ENCODE results near the gene DAAM2.

Gene DAAM2

DNA sequence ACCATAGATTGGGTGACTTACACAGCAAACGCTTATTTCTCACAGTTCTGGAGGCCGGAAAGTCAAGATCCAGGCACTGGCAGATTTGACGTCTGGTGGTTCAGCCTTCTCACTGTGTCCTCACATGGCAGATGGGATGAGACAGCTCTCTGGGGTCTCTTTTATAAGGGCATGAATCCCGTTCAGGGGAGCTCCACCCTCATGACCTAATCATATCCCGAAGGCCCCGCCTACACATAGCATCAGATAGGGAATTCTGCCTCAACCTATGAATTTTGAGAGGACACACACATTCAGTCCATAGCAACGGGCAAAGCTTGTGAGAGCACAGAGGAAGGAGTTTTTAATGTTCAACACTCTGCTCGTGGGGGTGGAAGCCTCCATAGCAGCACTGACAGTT, 27.5 kb downstream of the DAAM2 start:
- FAIRE-seq, result no peak

GRCh38 chr6:39820553-39820952, 28.4 kb downstream of the DAAM2 start:
- no peak for FAIRE-seq

GRCh38 chr6:39821046-39821740, 29.0 kb downstream of the DAAM2 start:
- no peak for FAIRE-seq

DNA sequence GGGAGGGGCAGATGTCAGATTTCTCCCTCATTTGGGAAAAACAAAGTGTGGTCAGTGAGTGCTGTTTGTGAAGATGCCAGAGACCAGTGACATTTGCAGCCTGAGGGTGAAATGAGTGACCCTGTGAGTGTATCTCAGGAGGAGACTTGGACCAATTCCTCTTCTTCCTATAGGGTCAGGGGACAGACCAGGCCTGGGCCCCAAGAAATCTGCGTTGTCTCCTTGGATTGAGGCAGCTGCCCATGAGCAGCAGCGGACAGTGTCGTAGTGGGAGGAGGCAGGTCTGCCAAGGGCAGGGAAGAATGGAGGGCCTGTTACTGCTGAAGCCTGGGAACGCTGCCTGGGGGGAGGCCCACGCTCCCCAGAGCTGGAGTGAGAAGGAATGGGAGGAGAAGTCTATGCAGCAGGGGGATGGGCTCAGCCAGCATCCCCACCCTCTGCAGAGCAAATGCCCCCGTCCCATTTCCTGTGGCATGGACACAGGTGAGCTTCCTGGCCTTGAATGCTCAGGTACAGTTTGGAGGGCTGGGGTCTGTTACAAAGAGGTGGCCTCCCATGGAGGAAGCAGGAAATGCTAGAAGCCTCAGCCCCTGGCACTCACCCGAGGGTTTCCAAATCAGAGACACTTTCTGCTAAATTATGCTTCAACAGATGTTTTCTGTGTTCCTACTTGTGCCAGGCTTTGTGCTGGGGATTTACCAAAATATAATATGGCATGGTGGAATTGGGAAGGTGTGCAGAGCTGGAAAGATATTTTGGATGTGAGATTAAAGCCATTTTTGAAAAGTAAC, 29.8 kb downstream of the DAAM2 start:
- FAIRE-seq, result no peak

GRCh38 chr6:39822846-39823815, 31.0 kb downstream of the DAAM2 start:
- FAIRE-seq, result no peak

DNA sequence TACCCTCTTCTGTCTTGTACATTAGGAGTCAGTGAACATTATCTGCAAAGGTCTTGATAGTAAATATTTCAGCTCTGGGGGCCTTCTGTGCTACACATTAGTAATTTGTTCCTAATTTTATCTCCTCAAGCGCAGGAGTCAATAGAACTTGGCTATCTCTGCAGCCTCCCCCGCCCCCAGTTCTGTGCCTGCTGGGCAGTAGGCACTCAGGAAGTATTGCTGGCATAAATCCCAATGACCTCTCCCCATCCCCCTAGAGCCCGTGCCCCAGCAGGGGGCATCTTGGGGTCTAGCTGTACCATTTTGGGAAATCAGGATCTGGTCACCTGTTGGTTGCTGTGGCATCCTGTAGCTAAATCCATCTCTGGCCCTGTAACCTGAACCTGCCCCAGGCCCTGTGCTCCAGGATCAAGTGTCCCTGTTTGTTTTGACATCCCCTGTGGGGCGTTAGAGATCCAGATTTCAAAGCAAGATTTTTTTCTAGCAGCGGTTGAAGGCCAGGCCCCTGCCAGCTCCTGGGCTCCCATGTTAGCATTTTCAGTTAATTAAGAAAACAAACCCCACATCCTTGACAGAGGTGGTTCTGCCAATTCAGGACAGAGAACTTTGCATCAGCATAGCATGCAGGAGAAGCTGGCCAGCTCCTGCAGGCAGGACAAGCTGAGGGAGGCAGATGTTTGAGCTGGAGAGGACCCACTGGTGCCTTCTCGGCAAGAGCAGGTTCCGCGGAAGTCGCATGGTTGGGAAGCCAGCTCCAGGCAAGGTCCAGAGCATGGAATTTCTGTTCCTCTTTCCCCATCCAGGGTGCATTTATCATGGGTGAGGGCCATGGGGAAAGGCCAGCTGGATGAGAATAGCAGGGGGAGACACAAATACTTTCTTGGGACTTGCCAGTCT, 32.1 kb downstream of the DAAM2 start:
- FAIRE-seq, result no peak

- FAIRE-seq, result no peak
These were observed 37.2 kb downstream of the DAAM2 start for GRCh38 chr6:39829331-39829730.

DNA sequence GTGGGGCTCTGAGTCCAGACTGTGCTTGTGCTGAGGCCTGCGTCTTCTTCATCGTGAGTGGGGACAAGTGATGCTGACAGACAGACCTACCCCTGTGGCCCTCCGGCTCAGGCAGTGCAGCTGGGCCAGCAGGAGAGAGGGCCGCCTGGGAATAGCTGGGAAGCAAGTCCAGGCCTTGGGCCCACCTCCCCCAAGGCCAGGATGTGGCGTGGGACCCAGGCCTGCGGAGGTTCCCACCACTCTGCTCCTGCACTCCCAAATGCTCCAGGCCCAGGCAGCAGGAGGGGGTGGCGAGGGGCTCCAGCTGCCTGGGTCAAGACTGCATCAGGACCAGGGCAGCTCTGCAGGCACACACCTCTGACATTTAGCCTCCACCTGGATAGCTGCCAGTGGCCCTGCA, 38.3 kb downstream of the DAAM2 start:
- FAIRE-seq, result no peak

GRCh38 chr6:39831701-39832100, 39.5 kb downstream of the DAAM2 start:
- no peak for FAIRE-seq

- FAIRE-seq, result no peak
These were observed 42.1 kb downstream of the DAAM2 start for GRCh38 chr6:39834278-39834677.

DNA sequence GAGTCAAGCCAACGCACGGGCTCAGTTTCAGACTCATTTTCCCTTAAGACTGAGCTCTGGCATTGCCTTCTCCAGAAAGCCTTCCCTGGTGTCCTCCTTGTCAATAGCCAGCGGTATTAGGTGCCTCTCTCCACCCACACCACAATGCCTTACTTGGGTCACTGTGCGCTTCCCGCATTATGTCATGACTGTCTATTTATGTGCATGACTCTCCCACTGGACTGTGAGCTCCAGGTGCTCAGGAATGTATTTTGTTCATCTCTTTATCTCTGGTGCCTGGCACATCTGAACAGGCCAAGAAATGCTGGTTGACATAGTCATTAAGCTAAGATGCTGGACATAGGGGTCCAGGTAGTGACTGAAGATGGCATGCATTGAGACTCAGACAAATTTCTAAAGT, 42.7 kb downstream of the DAAM2 start:
- no peak for FAIRE-seq

DNA sequence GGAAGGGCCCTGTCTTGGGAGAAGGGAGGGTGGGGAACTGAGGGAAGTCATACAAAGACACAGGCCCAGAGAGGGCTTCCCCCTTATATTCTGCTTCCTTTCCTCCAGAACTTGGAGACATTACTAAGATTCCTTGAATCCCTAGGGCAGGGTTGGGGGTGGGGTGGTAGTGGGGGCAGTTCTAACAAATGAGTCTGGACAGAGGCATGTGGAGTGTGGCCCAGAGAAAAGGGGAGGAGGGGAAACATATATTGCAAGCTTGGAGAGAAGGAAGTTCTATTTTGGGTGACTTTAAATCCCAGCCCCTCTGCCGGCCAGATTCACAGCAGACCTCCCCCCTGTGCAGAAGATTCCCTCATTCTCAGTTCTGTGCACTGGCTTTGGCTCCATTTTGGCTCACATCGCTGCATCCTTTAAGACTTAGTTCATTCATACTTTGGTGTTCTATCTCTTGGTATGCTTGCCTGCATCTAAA, 43.7 kb downstream of the DAAM2 start:
- FAIRE-seq, result no peak

DNA sequence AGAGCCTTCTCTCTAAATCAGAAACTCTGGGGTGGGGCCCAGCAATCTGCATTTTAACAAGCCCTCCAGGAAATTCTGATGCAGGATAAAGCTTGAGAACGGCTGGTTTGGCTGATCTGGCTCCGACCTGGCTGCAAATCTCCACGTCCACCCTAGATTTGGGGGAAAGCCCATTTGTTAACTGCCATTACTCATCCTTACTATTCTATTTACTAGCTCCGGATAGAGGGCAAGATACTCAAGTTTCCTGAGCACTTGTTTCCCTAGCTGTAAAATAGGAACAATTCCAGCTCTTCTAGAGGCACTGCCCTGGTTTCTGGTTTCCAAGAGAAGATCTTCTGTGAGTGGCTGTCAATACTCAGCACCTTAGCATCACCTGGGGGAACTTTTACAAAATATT, 44.4 kb downstream of the DAAM2 start:
- no peak for FAIRE-seq

DNA sequence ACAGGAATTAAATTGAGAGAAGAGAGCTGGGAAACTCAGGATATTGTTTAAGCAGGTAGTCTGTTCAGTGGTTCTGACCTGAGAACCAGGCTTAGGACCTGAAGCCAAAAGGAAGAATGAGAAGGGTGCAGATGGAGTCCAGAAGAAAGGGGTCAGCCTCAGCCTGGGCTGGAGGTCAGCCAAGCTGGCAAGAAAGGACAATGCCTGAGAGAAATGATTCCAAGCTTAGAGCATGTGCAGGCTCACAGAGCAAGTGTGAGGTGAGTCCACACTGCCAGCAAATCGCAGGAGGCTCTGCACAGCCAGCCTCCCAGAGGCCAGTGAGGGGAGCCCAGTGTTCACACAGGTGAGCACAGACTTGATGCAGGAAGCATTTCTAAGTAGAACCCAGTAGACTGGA, 47.3 kb downstream of the DAAM2 start:
- FAIRE-seq, result no peak

GRCh38 chr6:39840781-39841180, 48.6 kb downstream of the DAAM2 start:
- no peak for FAIRE-seq

DNA sequence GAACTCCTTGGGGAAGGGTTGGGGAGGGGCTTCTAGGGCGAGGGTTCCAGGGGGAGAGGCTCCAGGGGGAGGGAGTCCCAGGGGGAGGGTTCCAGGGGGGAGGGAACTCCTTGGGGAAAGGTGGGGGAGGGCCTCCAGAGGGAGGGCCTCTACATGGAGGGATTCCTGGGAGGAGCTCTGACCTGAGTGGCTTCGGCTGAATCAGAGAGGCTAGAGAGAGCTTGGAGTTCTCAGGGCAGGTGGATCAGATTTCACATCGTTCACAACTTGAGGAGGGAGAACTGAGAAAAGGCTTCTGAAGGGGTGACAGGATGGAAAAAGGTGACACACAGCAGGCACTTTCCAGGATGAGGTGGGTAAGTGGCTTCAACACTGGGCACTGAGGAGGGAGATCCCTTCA, 49.1 kb downstream of the DAAM2 start:
- no peak for FAIRE-seq

- no peak for FAIRE-seq
These were observed 49.7 kb downstream of the DAAM2 start for GRCh38 chr6:39841923-39842322.

GRCh38 chr6:39843305-39844020, 51.3 kb downstream of the DAAM2 start:
- FAIRE-seq, result no peak

DNA sequence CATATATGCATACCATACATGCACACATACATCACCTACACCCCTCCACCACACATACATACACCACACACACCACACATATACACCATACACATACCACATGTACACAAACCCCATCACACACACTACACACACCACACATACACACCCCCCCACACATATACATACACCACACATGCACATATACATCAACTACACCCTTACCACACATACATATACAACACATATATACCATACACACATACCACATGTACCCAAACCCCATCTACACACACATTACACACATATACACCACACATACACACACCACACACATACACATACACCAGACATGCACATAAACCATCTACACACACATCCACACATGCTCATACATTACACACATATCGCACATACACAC, 52.7 kb downstream of the DAAM2 start:
- no peak for FAIRE-seq

- FAIRE-seq, result no peak
These were observed 55.0 kb downstream of the DAAM2 start for GRCh38 chr6:39847221-39847620.

DNA sequence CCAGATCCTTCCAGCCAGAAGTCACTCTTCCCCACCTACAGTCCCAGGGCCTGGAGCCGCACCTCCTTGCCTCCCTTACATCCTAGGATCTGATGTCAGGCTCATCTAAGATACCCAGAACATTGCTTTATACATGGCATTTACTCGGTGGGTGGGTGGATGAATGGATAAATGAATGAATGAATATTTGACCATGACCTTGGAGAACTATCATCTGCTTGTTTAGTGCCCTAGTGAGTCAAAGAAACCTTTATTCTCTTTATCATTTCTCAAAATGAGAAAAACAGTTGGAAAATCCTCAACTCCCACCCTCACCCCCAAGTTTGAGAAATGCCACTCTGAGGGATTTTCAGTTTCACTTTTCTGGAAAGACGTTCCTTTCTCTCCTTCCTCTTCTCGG, 56.0 kb downstream of the DAAM2 start:
- no peak for FAIRE-seq

Data from colon (tissue), 2 donors.